GM13977 (cell line): Measurements from ENCODE around the gene RANBP2.
"Not testable (repeated sequence)": the region's sequence is repeated elsewhere in the genome, so short reads cannot be mapped to it uniquely, and the experiment has no call there.

Source experiments
- DNase-seq: peaks from one replicate; pipeline ENCODE4 v3.0.0; 2012; ENCODE audit warnings: low spot score
- CTCF ChIP-seq: IDR thresholded peaks from 2 replicates; pipeline ENCODE4 v1.5.1; 2012; ENCODE audit warnings: mild to moderate bottlenecking, control low read depth; ENCODE audit not compliant: insufficient read depth; ENCODE audit errors: extremely low read depth, missing control alignments
- in situ Hi-C: fragments of 300-500 bp; cut with MboI; formaldehyde crosslinking; loops from one replicate; pipeline ENCODE4 v1.12.0; 2022; ENCODE audit warnings: low sequenced_read_pairs, low pct_unique_long_range_greater_than_20kb, mixed read lengths, inconsistent platforms; ENCODE audit not compliant: unreplicated experiment

The RANBP2 gene

DNA sequence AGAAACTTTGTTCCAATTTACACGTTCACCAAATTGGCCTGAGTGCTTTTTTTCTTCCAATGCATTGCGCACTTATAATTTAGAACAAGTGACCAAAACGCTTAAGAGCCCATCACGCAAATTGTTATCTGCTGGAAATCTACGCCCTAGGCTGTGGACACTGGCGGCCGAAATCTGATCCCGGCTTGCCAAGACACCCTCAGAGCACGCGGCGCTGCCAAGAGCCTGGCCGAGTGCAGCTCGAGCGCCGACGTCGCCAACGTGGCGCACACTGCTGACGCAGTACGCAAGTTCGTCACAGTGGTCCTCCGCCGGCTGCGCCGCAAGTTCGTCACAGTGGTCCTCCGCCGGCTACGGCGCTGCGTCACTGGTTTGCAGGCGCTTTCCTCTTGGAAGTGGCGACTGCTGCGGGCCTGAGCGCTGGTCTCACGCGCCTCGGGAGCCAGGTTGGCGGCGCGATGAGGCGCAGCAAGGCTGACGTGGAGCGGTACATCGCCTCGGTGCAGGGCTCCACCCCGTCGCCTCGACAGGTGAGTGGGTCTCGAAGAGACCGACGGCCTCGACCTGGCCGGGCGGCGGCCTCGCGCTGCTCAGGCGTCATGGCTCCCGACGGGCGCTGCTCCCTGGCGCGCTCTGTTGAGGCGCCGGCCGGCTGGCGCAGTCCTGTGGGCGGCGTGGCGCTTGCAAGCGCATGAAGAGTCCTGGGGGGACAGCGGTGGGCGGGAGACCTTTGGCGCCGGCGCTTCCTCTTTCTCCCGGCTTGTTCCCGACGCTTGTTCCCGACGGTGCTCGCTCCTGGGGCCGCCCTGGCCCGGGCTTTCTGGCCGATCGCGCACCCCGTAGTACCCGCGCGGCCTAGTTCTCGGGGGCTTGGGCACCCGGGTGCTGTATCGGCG is at the start of gene RANBP2:
Gene RANBP2 (plus strand): TSS at position 334 of the 896 bp plus-strand sequence. CDS start 125 bp downstream, at position 459.
- in situ Hi-C loops, result no loop called here
- no peak for TF ChIP-seq CTCF
- DNase-seq, result peak; percentile 92

DNA sequence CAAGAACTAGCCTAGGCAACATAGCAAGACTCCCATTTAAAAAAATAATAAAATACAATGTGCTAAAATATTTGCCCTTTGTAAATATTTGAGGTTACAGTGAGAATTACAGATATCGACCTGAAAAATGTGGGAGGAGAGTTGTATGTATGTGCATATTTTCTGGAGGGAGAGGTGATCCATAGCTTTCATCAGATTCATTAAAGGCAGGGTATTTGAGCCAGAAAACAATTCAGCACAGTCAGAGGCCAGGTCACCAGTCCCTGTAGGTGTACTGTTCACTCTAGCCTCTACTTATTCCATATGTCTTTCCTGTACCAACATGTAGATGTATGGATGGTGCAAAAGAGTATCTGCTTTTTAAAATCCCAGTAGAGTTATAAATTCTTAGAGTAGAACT is 49.0 kb upstream of the RANBP2 start:
- in situ Hi-C loops, DNase-seq: not testable (repeated sequence)

DNA sequence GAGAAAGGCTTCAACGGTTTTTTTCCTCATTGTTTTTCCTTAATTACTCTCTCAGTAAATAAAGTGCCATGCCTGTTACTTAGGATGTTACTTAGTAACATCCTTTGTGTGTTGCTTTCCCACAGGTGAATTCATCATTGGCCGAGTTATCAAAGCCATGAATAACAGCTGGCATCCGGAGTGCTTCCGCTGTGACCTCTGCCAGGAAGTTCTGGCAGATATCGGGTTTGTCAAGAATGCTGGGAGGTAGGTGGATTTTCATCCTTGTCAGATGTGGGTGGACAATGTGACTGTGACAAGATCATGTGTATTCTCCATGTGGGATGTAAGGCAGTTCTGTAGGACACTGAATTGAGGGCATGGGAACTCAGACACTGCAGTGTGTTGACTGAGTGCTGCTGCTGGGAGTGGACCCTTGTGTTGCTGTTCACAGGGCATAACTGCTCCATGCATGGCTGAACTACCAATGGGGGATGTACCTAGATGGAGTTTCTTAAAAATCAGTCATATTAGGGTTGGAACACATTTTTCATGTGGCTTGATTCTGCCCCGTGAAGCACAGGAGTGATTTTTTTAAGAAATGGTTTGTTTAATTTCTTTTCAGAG is 47.0 kb upstream of the RANBP2 start:
- in situ Hi-C loops, DNase-seq: not testable (repeated sequence)

GRCh38 chr2:108676522-108676921 is 42.8 kb upstream of the RANBP2 start:
- in situ Hi-C loops, DNase-seq: not testable (repeated sequence)

DNA sequence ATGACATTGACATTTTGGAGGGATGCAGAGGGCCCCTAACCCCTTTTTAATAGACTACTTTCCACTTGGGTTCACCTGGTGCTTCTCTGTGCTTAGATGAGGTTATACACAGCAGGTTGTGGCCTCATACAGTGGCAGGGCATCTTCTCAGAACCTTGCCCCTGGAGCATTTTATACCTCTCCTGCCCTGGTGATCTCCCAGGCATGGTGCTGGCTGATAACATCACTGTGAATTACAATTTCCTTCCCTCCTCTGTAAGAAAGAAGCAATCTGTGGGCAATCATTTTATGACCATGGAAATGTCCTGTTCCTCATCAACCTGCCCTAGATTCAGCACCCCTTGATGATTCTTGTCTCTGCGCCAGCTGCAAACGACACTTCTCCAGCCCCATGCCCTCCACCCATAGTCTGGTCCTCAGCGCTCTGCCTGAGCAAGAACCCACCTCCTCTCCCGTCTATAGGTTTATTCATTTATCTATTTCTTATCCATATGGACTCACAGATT is 42.0 kb upstream of the RANBP2 start:
- DNase-seq, in situ Hi-C loops: not testable (repeated sequence)

GRCh38 chr2:108678198-108678651 is 41.1 kb upstream of the RANBP2 start:
- in situ Hi-C loops, DNase-seq: not testable (repeated sequence)

- DNase-seq, in situ Hi-C loops: not testable (repeated sequence)
These were observed 38.5 kb upstream of the RANBP2 start for GRCh38 chr2:108680805-108681204.

DNA sequence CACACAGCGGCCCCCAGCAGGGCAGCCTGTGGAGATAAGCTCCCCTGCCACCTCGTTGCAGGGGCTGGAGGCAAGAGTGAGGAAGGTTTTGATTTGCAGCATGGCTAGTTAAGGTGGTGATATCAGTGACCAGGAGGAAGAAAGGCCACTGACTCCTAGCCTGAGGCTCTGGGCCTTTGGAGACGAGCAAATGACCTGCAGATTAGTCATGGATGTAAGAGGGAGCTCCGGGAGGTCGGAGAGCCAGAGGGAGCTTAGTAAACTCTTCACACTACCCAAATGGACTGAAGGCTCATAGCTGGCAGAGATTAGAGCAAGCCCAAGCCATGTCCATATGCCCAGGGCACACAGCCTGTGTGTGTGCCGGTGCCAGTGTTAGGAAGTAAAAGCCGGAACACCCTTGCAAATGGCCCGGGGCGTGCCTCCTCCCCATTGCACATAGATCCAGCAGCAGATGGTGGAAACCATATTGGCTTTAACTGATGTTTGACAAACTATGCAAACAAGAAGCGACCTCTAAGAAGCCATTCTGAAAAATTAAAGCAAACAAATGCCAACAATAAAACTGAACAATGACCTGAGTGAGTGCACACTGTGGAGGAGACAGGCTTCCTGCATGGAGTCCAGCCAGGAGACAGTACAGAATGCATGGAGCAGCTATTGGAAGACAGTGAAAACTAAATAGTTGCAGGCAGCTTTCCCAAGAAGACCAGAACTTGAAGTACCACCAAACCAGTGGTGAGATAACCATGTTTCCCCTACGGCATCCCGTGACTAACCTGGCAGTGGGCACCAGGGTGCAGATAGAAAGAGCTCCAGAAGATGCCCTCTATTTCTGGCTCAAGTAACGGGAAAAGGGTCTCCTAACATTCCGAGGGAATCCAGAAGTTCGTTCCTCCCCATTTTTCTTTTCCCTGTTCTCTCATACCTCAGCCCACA is 30.2 kb upstream of the RANBP2 start:
- not testable (repeated sequence) for DNase-seq

DNA sequence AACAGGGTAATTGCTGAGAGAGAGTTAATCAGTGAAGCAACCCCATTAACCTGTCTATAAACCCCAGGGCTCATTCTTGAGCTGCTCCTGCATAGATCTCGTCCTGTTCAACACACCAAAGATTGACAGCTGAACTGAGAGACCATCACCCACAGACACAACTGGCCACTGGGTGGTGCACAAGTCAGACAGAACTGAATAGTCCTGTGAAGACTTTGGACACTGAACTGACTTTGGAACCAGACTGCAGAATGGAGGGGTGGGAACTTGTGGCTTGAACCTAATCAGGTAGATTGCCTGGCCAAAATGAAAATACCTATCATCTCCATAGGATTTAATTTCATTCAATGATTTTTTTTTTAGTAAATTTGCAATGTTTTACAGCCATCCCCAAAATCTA is 29.3 kb upstream of the RANBP2 start:
- DNase-seq, in situ Hi-C loops: not testable (repeated sequence)
- peak; percentile 12 for TF ChIP-seq CTCF

More for the DNA sequence above, 30.2 kb upstream of the RANBP2 start:
- in situ Hi-C loops, result not testable (repeated sequence)

- DNase-seq, result no peak
- in situ Hi-C loops, result no loop called here
- no peak for TF ChIP-seq CTCF
These were observed 27.8 kb upstream of the RANBP2 start for GRCh38 chr2:108691447-108691846.
